ENCODE data around the gene OR13C8.

GRCh38 chr9:104608336-104608735 lies 39.4 kb downstream of the OR13C8 start:
- TF ChIP-seq CTCF (IDR thresholded peaks at IDR 0.05) = 0 out of 2 replicates have a peak, but pooled peaks have one; percentile 5
- no peak for TF ChIP-seq SIN3A (IDR thresholded peaks at IDR 0.05; ENCODE audit: borderline replicate concordance, insufficient read depth, low read depth, low read length)
